GM21367 (cell line): ENCODE results near the gene C1orf115.
"Not testable (repeated sequence)": the region's sequence is repeated elsewhere in the genome, so short reads cannot be mapped to it uniquely, and the experiment has no call there.

Experiments used
- ATAC-seq: cut with Tn5 transposase; IDR thresholded peaks from one replicate; pipeline ENCODE4 v1.9.1; 2021; ENCODE audit not compliant: unreplicated experiment

C1orf115 gene, protein sequence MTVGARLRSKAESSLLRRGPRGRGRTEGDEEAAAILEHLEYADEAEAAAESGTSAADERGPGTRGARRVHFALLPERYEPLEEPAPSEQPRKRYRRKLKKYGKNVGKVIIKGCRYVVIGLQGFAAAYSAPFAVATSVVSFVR

DNA sequence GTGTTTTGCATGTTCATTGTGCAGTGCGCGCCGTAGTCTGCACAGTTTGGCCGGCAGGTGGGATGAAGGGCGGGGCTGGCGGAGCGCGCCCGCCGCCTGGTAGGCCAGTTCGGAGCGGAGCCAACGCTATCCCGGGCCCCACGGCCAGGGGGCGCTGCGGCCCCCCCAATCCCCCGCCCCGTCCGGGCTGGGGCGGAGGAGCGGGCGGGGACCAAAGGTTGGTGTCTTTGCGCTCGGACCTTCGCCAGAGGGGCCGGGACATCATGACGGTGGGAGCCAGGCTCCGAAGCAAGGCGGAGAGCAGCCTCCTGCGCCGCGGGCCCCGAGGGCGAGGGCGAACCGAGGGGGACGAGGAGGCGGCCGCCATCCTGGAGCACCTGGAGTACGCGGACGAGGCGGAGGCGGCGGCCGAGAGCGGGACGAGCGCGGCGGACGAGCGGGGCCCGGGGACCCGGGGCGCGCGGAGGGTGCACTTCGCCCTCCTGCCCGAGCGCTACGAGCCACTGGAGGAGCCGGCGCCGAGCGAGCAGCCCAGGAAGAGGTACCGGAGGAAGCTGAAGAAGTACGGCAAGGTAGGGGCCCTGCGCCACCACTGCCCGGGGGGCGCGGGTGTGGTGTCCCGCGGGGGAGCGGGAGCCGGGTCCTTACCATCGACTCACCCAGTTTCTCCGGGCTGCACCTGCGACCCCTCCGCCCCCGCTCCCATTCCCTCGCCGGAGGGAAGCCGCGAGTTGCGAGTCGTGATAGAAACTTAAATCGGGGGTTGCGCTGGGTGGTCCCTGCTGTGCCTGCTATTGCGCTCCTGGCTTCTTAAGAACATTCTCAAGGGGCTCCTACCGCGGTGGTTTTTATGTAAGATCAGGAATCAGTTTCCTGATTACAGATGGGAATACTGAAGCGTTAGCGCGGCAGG lies at the start of gene C1orf115:
TSS of gene C1orf115 (plus strand) at position 224 of the 913 bp plus-strand sequence. CDS start at position 264, 40 bp downstream.
- peak; percentile 97 for ATAC-seq

GRCh38 chr1:220642285-220642684 lies 47.9 kb upstream of the C1orf115 start:
- no peak for ATAC-seq

DNA sequence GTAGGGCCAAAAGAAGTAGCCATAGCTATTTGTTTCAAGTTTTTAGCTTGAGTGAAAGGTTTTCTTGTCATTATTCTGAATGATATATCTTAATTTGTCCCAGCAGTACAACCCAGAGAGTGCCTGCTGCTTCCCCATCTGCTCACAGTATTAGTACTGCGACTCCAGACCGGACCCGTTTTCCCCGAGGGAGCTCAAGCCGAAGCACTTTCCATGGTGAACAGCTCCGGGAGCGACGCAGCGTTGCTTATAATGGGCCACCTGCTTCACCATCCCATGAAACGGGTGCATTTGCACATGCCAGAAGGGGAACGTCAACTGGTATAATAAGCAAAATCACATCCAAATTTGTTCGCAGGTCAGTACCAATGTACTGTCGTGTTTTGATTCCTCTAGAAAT lies 37.2 kb upstream of the C1orf115 start:
- no peak for ATAC-seq

- peak; percentile 98 for ATAC-seq
Measured at GRCh38 chr1:220655509-220655908, 34.7 kb upstream of the C1orf115 start.

DNA sequence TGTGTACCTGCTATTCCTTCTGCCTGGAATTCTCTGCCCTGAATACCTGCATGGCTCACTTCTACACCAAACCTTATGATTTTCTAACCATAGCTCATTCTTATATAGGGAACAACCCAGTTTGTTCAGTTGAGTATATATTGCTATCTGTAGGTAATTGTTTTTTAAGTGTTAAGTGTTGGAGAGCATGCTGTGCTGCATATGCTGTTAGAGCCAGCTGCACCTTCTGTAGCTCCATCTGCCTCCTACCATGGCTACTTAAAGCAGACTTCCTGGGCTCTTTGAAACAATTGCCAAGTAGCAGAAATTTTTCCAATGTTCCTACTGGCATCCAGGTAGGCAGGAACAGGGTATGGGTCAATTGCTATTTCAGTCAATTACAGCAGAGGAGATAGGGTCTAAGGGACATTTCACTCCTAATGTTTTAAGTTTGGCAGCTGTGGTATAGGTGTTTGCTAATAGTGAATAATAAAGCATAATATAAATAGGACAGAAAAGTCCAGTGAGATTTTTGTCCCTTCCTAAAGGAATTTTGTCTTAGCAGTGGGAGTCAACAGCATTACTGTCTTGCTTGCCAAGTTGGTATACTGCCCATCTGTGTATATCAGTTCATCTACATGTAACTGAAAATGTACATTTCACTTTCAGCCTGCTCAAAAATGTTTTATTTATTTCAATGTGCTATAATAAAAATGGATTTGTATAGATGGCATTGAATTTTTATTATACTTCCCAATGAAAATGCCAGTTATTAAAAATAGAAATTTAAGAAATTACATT lies 34.0 kb upstream of the C1orf115 start:
- ATAC-seq, result no peak

- ATAC-seq, result no peak
Measured at GRCh38 chr1:220666349-220666748, 23.8 kb upstream of the C1orf115 start.

- ATAC-seq, result no peak
Measured at GRCh38 chr1:220669005-220669404, 21.2 kb upstream of the C1orf115 start.

GRCh38 chr1:220670365-220670764 lies 19.8 kb upstream of the C1orf115 start:
- ATAC-seq, result no peak

- no peak for ATAC-seq
Measured at GRCh38 chr1:220673921-220674320, 16.2 kb upstream of the C1orf115 start.

DNA sequence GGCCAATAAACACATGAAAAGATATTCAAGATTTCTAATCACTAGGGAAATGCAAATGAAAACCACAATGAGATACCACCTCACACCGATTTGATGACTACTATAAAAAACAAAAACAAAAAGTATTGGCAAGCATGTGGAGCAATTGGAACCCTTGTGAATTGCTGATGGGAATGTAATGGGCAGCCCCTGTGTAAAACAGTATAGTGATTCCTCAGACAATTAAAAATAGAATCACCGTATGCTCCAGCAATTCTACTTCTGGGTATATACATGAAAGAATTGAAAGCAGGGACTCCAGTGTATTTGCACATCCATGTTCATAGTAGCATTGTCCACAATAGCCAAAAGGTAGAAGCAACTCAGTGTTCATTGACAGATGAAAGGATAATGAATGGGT lies 12.9 kb upstream of the C1orf115 start:
- ATAC-seq, result no peak

DNA sequence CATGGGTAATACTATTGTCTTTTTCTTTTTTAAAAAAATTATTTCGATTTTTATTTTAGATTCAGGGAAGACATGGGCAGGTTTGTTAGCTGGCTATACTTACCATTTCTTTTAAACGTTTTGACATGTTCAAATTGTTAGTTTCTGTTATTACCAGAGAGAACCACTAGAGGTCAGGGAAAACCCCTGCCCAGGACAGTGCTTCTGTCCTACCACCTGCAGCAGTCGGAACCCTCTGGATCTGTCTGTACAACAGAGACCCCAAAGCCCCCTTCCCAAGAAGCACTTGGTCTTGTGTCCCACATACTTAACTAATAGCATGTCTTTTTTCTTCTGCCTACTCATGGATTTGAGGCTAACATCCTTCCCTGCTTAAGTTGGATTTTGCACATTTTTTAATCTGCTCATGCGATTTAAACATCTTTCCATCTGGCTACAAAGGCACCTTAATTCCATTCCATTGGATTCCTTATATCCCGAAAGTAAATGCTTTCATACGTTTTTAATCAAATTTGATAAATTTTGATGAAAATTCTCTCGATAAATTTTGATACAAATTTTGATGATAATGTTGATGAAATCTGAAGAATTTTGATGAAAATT lies 10.0 kb upstream of the C1orf115 start:
- ATAC-seq, result peak; percentile 98

DNA sequence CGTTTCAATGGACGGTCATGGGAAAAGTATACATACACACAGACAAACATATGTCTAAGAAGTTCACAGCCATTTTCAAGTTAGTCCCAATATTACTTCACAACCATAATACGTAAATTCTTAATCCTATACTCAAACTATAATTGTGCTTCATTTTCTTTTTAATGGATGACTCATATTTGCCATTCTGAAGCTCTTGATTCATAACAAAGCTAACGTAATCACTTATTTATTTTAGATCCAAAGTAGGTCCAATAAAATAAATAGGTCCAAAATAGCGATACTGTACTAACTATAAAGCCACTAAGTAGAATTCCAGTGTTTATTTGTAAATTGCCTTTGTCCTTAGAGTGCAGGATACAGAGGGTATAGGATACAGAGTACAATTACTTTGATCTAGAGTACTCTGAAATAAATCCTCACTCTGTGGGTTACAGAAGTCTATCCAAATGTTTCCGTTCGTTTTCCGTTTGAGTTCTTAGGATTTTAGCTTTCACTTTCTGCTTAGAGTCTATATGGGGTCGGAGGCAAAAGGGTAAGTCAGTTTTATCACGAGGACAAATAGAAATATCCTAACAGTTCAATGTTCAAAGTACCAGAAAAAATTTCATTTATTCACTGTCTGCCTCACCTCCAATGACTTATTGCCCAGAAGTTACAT lies 8.8 kb upstream of the C1orf115 start:
- ATAC-seq, result no peak

GRCh38 chr1:220682901-220683576 lies 7.1 kb upstream of the C1orf115 start:
- ATAC-seq, result no peak

- ATAC-seq, result not testable (repeated sequence)
Measured at GRCh38 chr1:220683716-220684115, 6.4 kb upstream of the C1orf115 start.

DNA sequence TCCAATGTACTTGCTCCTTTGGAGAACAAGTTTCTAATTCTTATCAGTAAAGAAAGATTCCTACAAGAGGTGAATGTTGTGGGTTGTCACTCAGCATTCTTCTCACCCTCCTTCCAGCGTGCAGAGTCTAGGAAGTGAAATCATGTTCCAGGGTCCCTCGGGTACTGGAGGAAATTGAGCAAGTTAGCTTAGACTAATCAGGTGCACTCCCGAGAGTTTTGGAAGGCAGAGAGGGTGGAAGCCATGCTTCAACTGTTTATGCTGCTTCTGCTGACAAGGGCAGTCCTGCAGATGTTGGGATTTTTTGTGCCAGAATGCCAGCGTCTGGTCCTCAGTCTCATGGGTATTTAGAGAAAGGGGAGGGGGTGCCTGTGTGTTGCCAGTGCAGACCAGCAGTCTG lies 5.3 kb upstream of the C1orf115 start:
- ATAC-seq, result no peak

DNA sequence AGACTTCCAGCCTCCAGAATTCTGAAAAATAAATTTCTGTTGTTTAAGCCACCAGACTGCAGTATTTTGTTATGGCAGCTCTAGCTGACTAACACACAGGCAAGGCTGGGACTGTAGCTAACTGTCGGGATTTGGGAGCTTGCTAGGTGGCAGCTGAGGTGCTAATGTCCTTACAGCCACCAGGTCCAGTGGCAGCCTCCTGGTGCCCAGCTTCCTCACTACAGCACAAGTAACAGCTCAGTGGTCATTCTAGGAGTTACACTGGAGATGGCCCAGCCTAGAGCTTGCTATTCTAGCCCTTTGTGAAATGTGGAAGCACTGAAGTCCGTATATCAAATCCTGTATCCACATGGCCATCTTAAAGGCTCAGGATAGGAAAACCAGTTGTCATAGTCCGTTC lies 4.3 kb upstream of the C1orf115 start:
- ATAC-seq, result no peak

DNA sequence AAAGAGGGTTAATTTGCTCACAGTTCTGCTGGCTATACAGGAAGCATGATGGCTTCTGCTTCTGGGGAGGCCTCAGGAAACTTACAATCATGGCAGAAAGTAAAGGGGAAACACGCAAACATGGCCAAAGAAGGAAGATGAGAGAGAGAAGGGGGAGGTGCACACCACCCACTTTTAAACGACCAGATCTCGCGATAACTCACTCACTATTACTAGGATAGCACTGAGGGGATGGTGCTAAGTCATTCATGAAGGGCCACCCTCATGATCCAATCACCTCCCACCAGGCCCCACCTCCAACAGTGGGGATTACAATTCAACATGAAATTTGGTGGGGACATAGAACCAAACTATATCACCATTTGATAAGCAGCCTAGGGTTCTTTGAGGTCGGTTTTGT lies 2.4 kb upstream of the C1orf115 start:
- no peak for ATAC-seq

DNA sequence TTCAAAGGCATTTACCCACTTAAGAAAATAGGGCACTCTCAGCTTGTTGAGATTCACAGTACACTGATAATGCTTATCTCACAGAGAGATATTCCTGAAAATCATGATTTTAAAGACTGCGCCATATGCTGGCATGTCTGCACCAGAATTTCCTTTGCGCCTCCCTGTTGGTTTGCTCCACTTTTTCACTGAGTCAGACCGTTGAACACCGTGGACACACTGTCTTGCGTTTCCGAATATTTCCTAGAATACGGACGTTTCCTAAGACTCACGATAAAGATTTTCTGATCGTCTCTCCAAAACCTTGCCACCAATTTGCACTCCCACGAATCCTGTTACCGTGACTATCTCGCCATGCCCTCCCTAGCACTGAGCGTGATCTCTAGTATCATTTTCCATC lies 497 bp upstream of the C1orf115 start:
- ATAC-seq, result no peak

DNA sequence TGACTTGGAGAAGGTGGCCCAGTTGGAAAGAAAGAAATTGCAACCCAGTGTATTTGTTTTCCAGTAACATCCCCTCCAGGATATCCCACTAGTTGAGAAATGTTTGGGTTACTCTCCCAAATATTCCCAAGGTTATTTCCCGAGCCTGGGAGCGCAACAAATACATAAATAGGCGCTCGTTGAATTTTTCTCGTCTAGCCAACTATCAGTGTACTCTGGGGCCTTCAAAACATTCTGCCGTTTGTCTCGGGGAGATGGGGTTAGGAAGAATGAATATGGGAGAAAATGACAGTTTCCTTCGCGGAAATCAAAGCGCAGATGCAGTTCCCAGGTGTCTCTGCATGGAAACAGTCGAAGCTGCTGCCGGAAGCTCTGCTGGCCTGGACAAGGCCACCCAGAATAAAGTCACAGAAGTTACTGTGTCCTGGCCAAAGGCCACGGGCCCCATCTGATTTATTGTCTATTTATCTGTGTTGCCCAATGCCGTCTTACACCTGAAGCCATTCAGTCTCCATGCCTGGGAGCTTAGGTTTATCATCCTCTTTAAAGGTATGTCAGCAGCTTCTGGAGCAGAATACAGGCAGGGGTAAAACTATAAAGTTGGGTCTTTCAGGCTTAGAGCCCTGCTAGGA lies 1.0 kb downstream of the C1orf115 start:
- ATAC-seq, result no peak
